Activated naive CD8-positive, alpha-beta T cell treated with anti-CD3 and anti-CD28 coated beads, Interleukin-2, amount 50 U/mL, for 24 hours (primary cell): Measurements from ENCODE around the gene CDK5R1.

ENCODE experiments used
- ATAC-seq: fragments of 150-1000 bp; cut with Tn5 transposase; one replicate; pipeline ENCODE4 v1.10.0; 2021
- DNase-seq: peaks from one replicate; pipeline ENCODE4 v3.0.0; 2021
- H3K27ac Mint-ChIP-seq: one replicate; pipeline ENCODE4 v1.8.0; 2021; ENCODE audit warnings: mild to moderate bottlenecking, mixed read lengths
- H3K27me3 Mint-ChIP-seq: one replicate; pipeline ENCODE4 v1.8.0; 2021; ENCODE audit warnings: mixed read lengths
- H3K36me3 Mint-ChIP-seq: one replicate; pipeline ENCODE4 v1.8.0; 2021; ENCODE audit warnings: low read depth, mixed read lengths
- H3K4me1 Mint-ChIP-seq: one replicate; pipeline ENCODE4 v1.8.0; 2021; ENCODE audit warnings: mixed read lengths
- H3K4me3 Mint-ChIP-seq: one replicate; pipeline ENCODE4 v1.8.0; 2021; ENCODE audit warnings: mild to moderate bottlenecking, moderate library complexity, mixed read lengths
- H3K9me3 Mint-ChIP-seq: one replicate; pipeline ENCODE4 v1.8.0; 2021; ENCODE audit warnings: mixed read lengths

CDK5R1 gene

GRCh38 chr17:32493976-32494513 is 7.3 kb downstream of the CDK5R1 start:
- DNase-seq (no peak), ATAC-seq (no peak)
- Mint-ChIP-seq H3K4me1 (peaks cover 52% of the 10 kb centered on the region), H3K36me3 (peaks cover 17% of the 10 kb centered on the region), H3K27me3 (no peaks in the 10 kb centered on the region), H3K9me3 (no peaks in the 10 kb centered on the region), H3K4me3 (no peak overlapping the region), H3K27ac (no peak overlapping the region)

DNA sequence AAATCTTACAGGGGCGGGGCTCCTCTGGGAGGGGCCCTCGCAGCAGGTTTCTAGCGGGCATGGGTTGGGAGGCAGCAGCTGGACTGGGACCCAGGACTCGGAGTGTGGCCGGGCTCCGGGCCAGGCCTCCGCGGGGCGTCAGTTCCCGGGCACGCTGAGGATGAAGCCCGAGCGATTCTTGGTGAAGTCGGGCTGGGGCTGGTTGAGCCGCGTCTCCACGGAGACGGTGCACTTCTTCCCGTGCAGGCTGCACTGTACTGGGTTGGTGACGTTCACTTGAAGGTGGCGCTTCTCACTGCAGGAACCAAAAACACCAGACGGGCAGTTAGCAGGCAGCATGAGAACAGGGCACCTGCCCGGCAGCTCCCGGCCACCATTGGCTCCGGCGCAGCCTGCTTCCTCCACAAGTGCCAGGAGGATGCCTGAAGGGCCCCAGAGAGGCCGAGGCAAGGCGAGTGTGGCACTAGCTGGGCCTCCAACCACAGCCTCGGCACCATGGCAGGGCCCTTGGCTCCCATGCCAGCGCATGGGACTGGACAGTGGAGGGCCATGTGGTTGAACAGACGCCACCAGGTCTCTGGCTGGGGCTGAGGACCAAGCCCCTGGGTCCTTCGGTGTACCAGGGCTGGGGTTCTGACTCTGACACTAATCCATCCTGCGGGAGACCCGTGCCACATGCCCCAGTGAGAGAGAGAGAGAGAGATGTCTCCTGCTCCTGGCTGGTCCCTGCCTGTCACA is 8.0 kb downstream of the CDK5R1 start:
- no peak for ATAC-seq

DNA sequence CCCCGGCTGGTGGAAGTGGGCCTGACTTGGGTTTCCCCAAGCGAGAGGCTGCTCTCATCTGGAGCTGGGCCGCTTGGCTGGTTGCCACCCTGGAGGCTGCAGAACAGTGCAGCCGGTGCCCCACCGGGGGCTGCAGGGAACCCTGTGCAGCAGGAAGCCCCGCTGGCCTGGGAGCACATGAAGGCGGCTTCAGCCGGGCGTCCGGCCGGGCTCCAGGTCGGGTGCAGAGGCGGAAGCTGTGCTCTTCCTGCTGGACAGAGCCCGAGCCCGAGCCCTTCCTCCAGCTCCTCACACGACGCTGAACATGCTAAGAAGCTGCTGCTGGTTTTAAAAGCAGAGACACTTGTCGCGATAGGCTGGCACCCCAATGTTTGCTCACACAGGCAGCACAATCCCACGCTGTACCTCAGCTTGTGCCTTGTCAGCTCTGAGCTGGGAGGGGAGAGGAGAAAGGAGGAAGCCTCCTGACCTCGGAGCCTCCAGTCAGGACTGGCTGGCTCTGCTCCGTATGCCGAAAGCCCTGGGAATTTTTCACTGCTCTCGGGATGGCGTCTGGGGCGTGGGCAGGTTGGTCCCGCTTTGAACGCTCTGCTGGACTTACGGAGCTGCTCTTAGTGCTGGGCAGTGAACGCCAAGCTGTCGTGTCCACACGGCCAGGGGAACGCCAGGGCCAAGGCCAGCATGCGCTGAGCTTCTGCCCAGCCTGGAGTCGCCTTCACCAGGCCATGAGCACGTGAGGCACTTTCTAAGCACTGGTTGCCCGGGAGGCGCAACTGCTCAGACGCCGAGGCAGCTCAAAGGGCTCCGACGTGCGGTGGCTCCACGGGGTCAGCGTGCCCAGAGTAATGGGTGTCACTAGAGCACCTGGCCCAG is 8.8 kb downstream of the CDK5R1 start:
- DNase-seq = no peak
- Mint-ChIP-seq H3K9me3 (no peaks in the 10 kb centered on the region), H3K4me1 (peaks cover 38% of the 10 kb centered on the region), H3K36me3 (peaks cover 4% of the 10 kb centered on the region), H3K27ac (no peak overlapping the region), H3K4me3 (no peak overlapping the region), H3K27me3 (no peaks in the 10 kb centered on the region)
- no peak for ATAC-seq

More for the DNA sequence above, 8.0 kb downstream of the CDK5R1 start:
- Mint-ChIP-seq H3K4me3 (no peak overlapping the region), H3K36me3 (peaks cover 11% of the 10 kb centered on the region), H3K27me3 (no peaks in the 10 kb centered on the region), H3K9me3 (no peaks in the 10 kb centered on the region), H3K27ac (no peak overlapping the region), H3K4me1 (peaks cover 44% of the 10 kb centered on the region)
- no peak for DNase-seq

- Mint-ChIP-seq H3K36me3 (no peaks in the 10 kb centered on the region), H3K4me3 (no peak overlapping the region), H3K27ac (no peak overlapping the region), H3K27me3 (no peaks in the 10 kb centered on the region), H3K4me1 (peaks cover 38% of the 10 kb centered on the region), H3K9me3 (no peaks in the 10 kb centered on the region)
- DNase-seq = no peak
- ATAC-seq = no peak
Measured at GRCh38 chr17:32496395-32497073, 9.7 kb downstream of the CDK5R1 start.

GRCh38 chr17:32497431-32498205 is 10.8 kb downstream of the CDK5R1 start:
- ATAC-seq (no peak), DNase-seq (no peak)
- H3K36me3 Mint-ChIP-seq = peaks cover 2% of the 10 kb centered on the region
- no peak overlapping the region for H3K27ac Mint-ChIP-seq
- H3K4me1 Mint-ChIP-seq = peaks cover 38% of the 10 kb centered on the region
- no peaks in the 10 kb centered on the region for H3K9me3 Mint-ChIP-seq
- H3K27me3 Mint-ChIP-seq = no peaks in the 10 kb centered on the region
- H3K4me3 Mint-ChIP-seq = no peak overlapping the region

GRCh38 chr17:32498391-32498790 is 11.6 kb downstream of the CDK5R1 start:
- Mint-ChIP-seq H3K27me3 (no peaks in the 10 kb centered on the region), H3K36me3 (peaks cover 2% of the 10 kb centered on the region), H3K4me3 (no peak overlapping the region), H3K27ac (no peak overlapping the region), H3K4me1 (peaks cover 38% of the 10 kb centered on the region), H3K9me3 (no peaks in the 10 kb centered on the region)
- DNase-seq (no peak), ATAC-seq (no peak)

- peaks cover 62% of the 10 kb centered on the region for H3K4me1 Mint-ChIP-seq
- ATAC-seq (no peak), DNase-seq (no peak)
- no peaks in the 10 kb centered on the region for H3K27me3 Mint-ChIP-seq
- H3K27ac Mint-ChIP-seq = no peak overlapping the region
- no peaks in the 10 kb centered on the region for H3K9me3 Mint-ChIP-seq
- H3K4me3 Mint-ChIP-seq = no peak overlapping the region
- peaks cover 2% of the 10 kb centered on the region for H3K36me3 Mint-ChIP-seq
Measured at GRCh38 chr17:32502013-32502412, 15.2 kb downstream of the CDK5R1 start.

DNA sequence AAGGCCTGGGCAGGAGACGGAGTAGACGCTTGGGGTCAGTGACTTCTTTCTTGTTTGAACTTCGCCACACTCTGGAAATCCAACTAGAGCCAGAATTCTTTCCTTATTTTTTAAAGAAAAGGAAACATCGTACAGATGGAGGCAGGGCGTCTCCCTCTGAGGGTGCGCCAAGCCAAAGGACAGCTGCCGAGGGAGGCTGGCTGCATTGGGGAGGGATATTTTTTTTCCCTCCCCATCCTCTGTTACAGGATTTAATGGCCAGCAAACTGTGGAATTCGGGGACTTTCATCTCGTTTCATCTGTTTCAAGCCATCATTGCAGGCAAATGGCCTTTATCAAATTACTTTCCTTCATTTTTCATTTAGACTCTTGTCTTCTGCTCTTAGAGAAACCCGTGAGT is 15.9 kb downstream of the CDK5R1 start:
- H3K27me3 Mint-ChIP-seq = no peaks in the 10 kb centered on the region
- peaks cover 2% of the 10 kb centered on the region for H3K36me3 Mint-ChIP-seq
- H3K4me1 Mint-ChIP-seq = peaks cover 68% of the 10 kb centered on the region
- H3K4me3 Mint-ChIP-seq = no peak overlapping the region
- no peak for ATAC-seq
- no peaks in the 10 kb centered on the region for H3K9me3 Mint-ChIP-seq
- H3K27ac Mint-ChIP-seq = peak overlapping the region; percentile 84
- DNase-seq = no peak

DNA sequence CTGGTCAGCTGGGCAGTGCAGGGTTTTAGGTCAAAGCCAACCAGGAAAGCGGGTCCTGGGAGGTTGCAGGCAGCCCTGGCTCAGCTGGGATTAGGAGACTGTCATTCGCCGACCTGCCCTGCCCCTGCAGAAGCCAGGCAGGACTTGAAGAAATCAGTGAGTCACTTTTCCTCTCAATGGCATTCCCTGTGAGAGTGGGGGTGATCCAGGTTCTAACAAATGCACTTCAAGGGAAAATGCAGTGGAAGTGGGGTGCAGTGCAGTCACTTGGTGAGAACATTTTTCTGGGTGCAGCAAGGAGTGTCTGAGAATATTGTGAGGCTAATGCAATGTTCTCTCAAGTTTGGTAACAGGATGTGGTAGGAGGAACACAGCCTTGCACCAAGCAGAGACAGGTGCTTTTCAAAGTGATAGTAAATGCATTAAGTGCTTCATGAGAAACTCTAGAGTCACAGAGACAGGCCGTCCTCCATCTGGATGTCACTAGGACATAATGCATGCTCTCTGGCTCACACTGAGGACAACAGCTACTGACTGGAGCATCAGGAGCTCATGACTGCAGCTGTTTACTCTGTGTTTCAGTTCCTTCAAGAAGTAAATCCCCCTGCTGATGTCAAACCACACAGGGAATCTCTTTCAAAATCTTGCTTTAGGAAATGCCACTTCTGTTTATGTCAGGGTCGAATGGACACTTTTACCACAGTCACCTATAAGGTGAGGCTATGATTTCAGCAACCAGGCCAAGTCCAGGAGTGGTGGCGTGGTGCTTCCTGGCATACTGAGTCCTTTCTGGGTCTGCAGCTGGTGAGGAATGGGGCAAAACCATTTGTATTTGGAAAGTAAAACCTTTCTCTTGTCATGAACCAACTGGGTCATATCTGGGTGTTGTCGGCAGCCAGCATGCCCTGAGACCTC is 16.7 kb downstream of the CDK5R1 start:
- peak; percentile 85 for ATAC-seq
- DNase-seq = no peak
- Mint-ChIP-seq H3K4me3 (peak overlapping the region; percentile 35), H3K9me3 (no peaks in the 10 kb centered on the region), H3K36me3 (peaks cover 2% of the 10 kb centered on the region), H3K27me3 (no peaks in the 10 kb centered on the region), H3K4me1 (peaks cover 72% of the 10 kb centered on the region), H3K27ac (peak overlapping the region; percentile 84)

GRCh38 chr17:32504166-32504990 is 17.6 kb downstream of the CDK5R1 start:
- H3K9me3 Mint-ChIP-seq = no peaks in the 10 kb centered on the region
- no peaks in the 10 kb centered on the region for H3K27me3 Mint-ChIP-seq
- no peak for DNase-seq
- peaks cover 76% of the 10 kb centered on the region for H3K4me1 Mint-ChIP-seq
- peaks cover 2% of the 10 kb centered on the region for H3K36me3 Mint-ChIP-seq
- peak overlapping the region; percentile 84 for H3K27ac Mint-ChIP-seq
- H3K4me3 Mint-ChIP-seq = peak overlapping the region; percentile 35
- no peak for ATAC-seq

DNA sequence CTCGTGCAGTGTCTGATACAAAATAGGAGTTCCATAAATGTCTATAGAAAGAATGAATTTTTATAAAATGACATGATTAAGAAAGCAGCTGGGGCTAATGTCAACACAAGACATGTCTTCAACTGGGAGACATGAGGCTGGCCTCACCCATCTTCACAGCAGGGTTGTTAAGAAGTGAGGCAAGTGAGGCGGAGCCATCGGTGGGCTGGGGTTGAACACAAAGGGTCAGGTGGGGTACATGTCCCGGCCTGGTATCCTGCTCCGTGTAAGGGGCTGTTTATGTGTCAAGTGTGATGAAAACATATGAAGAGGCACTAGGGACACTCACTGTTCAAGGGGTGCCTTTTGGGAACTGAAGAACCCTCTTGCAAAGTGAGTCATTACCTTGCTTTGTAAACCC is 22.1 kb downstream of the CDK5R1 start:
- no peak overlapping the region for H3K27ac Mint-ChIP-seq
- DNase-seq (no peak), ATAC-seq (no peak)
- H3K9me3 Mint-ChIP-seq = no peaks in the 10 kb centered on the region
- peaks cover 52% of the 10 kb centered on the region for H3K4me1 Mint-ChIP-seq
- no peaks in the 10 kb centered on the region for H3K36me3 Mint-ChIP-seq
- no peaks in the 10 kb centered on the region for H3K27me3 Mint-ChIP-seq
- no peak overlapping the region for H3K4me3 Mint-ChIP-seq

- no peak overlapping the region for H3K4me3 Mint-ChIP-seq
- H3K4me1 Mint-ChIP-seq = peaks cover 50% of the 10 kb centered on the region
- no peak overlapping the region for H3K27ac Mint-ChIP-seq
- H3K27me3 Mint-ChIP-seq = no peaks in the 10 kb centered on the region
- ATAC-seq (no peak), DNase-seq (no peak)
- H3K36me3 Mint-ChIP-seq = no peaks in the 10 kb centered on the region
- no peaks in the 10 kb centered on the region for H3K9me3 Mint-ChIP-seq
Measured at GRCh38 chr17:32510466-32510865, 23.7 kb downstream of the CDK5R1 start.
